ENCODE measurements around the gene LRMDA. TPM values are rescaled to one million over a fixed set of nuclear protein-coding genes. Genes with fewer than 3 reads are reported as not detected.
"Not testable (repeated sequence)": the region's sequence is repeated elsewhere in the genome, so short reads cannot be mapped to it uniquely, and the experiment has no call there.

LRMDA gene
- total and polyA plus RNA-seq, 4 donors, result 12.1 to 40.8 (median 21.6) TPM

DNA sequence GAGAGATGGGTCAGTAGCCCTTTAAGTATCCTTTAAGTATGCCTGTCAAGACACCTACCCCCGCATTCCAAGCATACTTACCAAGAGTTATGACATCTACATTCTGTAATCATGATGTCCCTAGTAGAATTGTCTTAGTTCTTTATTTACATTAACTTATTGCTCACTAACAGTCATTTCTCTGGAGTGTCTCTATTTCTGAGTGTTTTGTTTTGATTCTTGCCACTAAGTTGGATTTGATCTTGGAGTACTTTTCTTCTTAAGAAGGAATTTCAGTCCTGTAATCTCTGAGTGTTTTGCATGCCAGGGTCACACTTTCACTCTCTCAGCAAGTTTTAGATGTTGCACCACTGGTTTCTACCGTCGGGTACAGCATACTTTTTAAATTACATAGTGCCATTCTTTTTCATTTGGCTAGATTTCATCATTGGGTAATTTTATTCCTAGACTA is 1152.3 kb downstream of the LRMDA start:
- no peak overlapping the region for H3K9ac ChIP-seq (ENCODE audit: insufficient read depth in 1 of 2, low read length in 2 of 2)
- no peaks in the 10 kb centered on the region for H3K27me3 ChIP-seq (ENCODE audit: control insufficient read depth in 3 of 3, insufficient read depth in 3 of 3, low read length in 2 of 3)
- DNase-seq (peak; percentile 31 to 84 (median 70)), ATAC-seq (ENCODE audit: insufficient read depth, low FRiP score) (peak; percentile 80)
- H3K4me1 ChIP-seq (ENCODE audit: control insufficient read depth in 5 of 5, insufficient read depth in 5 of 5, low read length in 5 of 5), result peaks cover 4 to 28% (median 9%) of the 10 kb centered on the region in 5 donors
- peak overlapping the region in 1 of 2 donors; percentile 21 for H3K27ac ChIP-seq (ENCODE audit: low read depth in 1 of 2, low read length in 1 of 2)
- WGBS, 2 donors, result 41 to 75% methylated on average over 3 of the region's 3 CpGs
- no peak overlapping the region for H3K4me3 ChIP-seq
- no peaks in the 10 kb centered on the region for H3K36me3 ChIP-seq (ENCODE audit: control insufficient read depth in 4 of 4, insufficient read depth in 4 of 4, low read length in 4 of 4)
- no peaks in the 10 kb centered on the region for H3K9me3 ChIP-seq (ENCODE audit: control insufficient read depth in 4 of 4, insufficient read depth in 3 of 4, low read length in 3 of 4)
- TF ChIP-seq, protein P1, sequence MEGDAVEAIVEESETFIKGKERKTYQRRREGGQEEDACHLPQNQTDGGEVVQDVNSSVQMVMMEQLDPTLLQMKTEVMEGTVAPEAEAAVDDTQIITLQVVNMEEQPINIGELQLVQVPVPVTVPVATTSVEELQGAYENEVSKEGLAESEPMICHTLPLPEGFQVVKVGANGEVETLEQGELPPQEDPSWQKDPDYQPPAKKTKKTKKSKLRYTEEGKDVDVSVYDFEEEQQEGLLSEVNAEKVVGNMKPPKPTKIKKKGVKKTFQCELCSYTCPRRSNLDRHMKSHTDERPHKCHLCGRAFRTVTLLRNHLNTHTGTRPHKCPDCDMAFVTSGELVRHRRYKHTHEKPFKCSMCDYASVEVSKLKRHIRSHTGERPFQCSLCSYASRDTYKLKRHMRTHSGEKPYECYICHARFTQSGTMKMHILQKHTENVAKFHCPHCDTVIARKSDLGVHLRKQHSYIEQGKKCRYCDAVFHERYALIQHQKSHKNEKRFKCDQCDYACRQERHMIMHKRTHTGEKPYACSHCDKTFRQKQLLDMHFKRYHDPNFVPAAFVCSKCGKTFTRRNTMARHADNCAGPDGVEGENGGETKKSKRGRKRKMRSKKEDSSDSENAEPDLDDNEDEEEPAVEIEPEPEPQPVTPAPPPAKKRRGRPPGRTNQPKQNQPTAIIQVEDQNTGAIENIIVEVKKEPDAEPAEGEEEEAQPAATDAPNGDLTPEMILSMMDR (IDR thresholded peaks at IDR 0.05; ENCODE audit: control extremely low read depth, extremely low read depth), result no peak

DNA sequence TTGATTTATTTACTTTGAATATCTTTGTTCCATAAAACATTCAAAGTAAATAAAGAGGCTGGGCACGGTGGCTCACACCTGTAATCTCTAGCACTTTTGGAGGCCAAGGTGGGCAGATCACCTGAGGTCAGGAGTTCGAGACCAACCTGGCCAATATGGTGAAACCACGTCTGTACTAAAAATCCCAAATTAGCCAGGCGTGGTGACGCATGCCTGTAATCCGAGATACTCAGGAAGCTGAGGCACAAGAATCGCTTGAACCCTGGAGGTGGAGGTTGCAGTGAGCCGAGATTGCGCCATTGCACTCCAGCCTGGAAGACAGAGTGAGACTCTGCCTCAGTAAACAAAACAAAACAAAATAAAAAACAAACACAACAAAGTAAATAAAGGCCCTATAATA is 1153.0 kb downstream of the LRMDA start:
- WGBS, 2 donors, result 79 to 85% methylated on average over 9 of the region's 9 CpGs
- not testable (repeated sequence) for ATAC-seq (ENCODE audit: insufficient read depth, low FRiP score)

More for the DNA sequence above, 1153.0 kb downstream of the LRMDA start:
- H3K9ac ChIP-seq (ENCODE audit: insufficient read depth in 1 of 2, low read length in 2 of 2); H3K9me3 ChIP-seq (ENCODE audit: control insufficient read depth in 4 of 4, insufficient read depth in 3 of 4, low read length in 3 of 4); H3K27me3 ChIP-seq (ENCODE audit: control insufficient read depth in 3 of 3, insufficient read depth in 3 of 3, low read length in 2 of 3); H3K4me3 ChIP-seq; DNase-seq; H3K36me3 ChIP-seq (ENCODE audit: control insufficient read depth in 4 of 4, insufficient read depth in 4 of 4, low read length in 4 of 4): not testable (repeated sequence)
- H3K4me1 ChIP-seq (ENCODE audit: control insufficient read depth in 5 of 5, insufficient read depth in 5 of 5, low read length in 5 of 5), result peaks cover 4 to 28% (median 9%) of the 10 kb centered on the region in 5 donors
- peak overlapping the region in 1 of 2 donors; percentile 63 for H3K27ac ChIP-seq (ENCODE audit: low read depth in 1 of 2, low read length in 1 of 2)

Small RNA genes within 50 kb of the gene (small RNA-seq; reads per million reads assigned to genes)
- not detected for gene MIR606 (ENCODE audit: low replicate concordance)
- not detected for gene RN7SL518P (ENCODE audit: low replicate concordance)
- not detected for gene RNU6-673P (ENCODE audit: low replicate concordance)

Other genes starting within 250 kb of the LRMDA start
- gene VDAC2, start 220.8 kb upstream of the LRMDA start, total RNA-seq, result 100 to 1,000 TPM in 1 of 2 donors, 10 to 100 TPM in 1; 96.2 to 121 TPM
- 100 to 1,000 TPM in 1 of 2 donors, 10 to 100 TPM in 1; 94.5 to 109 TPM for gene VDAC2, start 220.8 kb upstream of the LRMDA start, polyA plus RNA-seq
- 10 to 100 TPM in 1 of 2 donors, 1 to 10 TPM in 1; 4.6 to 31.2 TPM for gene COMTD1, start 195.7 kb upstream of the LRMDA start, total RNA-seq
- gene COMTD1, start 195.7 kb upstream of the LRMDA start, polyA plus RNA-seq, result 10 to 100 TPM; 27.6 to 64.1 TPM
- gene ZNF503, start 29.9 kb upstream of the LRMDA start, total RNA-seq, result 10 to 100 TPM; 24.8 to 37.8 TPM
- 10 to 100 TPM; 11.7 to 32.1 TPM for gene ZNF503, start 29.9 kb upstream of the LRMDA start, polyA plus RNA-seq

Data from lung (tissue), 13 donors.